Choroid plexus epithelial cell (primary cell): ENCODE data around the gene ZBTB24.
A peak's percentile ranks its signal among the peaks of the same experiment; 100 is the strongest.

ENCODE experiments used
- DNase-seq: peaks from one replicate; pipeline ENCODE4 v3.0.0-alpha.2; 2010; ENCODE audit warnings: low read depth
- H3K4me3 ChIP-seq: 2 replicates; pipeline ENCODE4 v1.5.1; 2011; ENCODE audit warnings: low read depth, mild to moderate bottlenecking, control low read depth, low read length, moderate library complexity
- CTCF ChIP-seq: conservative IDR thresholded peaks from 2 replicates; pipeline ENCODE4 v1.5.1; 2011; ENCODE audit warnings: low read depth, mild to moderate bottlenecking, control low read depth, inconsistent platforms, low read length, moderate library complexity

Gene ZBTB24

GRCh38 chr6:109490713-109491112 is 7.7 kb upstream of the ZBTB24 start:
- TF ChIP-seq CTCF = no peak
- H3K4me3 ChIP-seq = no peak overlapping the region
- DNase-seq = no peak

GRCh38 chr6:109488001-109488400 is 5.0 kb upstream of the ZBTB24 start:
- no peak for DNase-seq
- TF ChIP-seq CTCF = no peak
- no peak overlapping the region for H3K4me3 ChIP-seq

- H3K4me3 ChIP-seq = no peak overlapping the region
- TF ChIP-seq CTCF = no peak
- DNase-seq = no peak
Observed at GRCh38 chr6:109486068-109486467, 3.0 kb upstream of the ZBTB24 start.

- H3K4me3 ChIP-seq = no peak overlapping the region
- TF ChIP-seq CTCF = no peak
- DNase-seq = no peak
Observed at GRCh38 chr6:109485266-109485935, 2.4 kb upstream of the ZBTB24 start.

GRCh38 chr6:109484122-109484521 is 1.1 kb upstream of the ZBTB24 start:
- TF ChIP-seq CTCF = no peak
- H3K4me3 ChIP-seq = no peak overlapping the region
- no peak for DNase-seq

GRCh38 chr6:109483735-109484057 is 677 bp upstream of the ZBTB24 start:
- H3K4me3 ChIP-seq = peak overlapping the region; percentile 81
- no peak for TF ChIP-seq CTCF
- peak; percentile 28 for DNase-seq

- no peak for DNase-seq
- H3K4me3 ChIP-seq = no peak overlapping the region
- TF ChIP-seq CTCF = no peak
Observed at GRCh38 chr6:109480993-109481480, 2.0 kb downstream of the ZBTB24 start.
